ENCODE measurements around the gene PTPRK.

DNA sequence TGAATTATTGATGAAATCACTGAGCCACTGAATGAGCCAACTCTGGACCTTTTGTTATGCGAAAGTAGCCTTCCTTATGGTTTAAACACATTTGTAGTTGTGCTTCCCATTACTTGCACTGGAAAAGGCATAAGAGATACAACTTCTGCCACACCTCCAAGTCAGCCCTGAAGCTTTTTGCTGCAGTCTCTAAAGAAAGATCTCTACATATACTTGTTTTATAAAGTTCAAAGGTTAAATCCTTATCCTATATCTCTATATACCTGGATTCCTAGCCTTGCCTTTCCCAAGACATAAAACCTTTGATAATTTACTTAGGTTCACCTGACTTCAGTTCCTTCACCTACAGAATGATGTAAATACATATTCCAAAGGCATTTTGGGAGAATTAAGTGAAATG lies 132.0 kb downstream of the PTPRK start:
- TF ChIP-seq POLR2A (IDR thresholded peaks at IDR 0.05) = no peak
- TF ChIP-seq, protein P1, sequence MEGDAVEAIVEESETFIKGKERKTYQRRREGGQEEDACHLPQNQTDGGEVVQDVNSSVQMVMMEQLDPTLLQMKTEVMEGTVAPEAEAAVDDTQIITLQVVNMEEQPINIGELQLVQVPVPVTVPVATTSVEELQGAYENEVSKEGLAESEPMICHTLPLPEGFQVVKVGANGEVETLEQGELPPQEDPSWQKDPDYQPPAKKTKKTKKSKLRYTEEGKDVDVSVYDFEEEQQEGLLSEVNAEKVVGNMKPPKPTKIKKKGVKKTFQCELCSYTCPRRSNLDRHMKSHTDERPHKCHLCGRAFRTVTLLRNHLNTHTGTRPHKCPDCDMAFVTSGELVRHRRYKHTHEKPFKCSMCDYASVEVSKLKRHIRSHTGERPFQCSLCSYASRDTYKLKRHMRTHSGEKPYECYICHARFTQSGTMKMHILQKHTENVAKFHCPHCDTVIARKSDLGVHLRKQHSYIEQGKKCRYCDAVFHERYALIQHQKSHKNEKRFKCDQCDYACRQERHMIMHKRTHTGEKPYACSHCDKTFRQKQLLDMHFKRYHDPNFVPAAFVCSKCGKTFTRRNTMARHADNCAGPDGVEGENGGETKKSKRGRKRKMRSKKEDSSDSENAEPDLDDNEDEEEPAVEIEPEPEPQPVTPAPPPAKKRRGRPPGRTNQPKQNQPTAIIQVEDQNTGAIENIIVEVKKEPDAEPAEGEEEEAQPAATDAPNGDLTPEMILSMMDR (IDR thresholded peaks at IDR 0.05) = no peak

Measured in thyroid gland (tissue), 4 donors.